HEK293 (cell line): Measurements from ENCODE around the gene DNAJC5.

Source experiments
- BCL11A ChIP-seq: fragments of 450-650 bp; formaldehyde crosslinking; IDR thresholded peaks from 2 replicates; pipeline ENCODE4 v1.5.1; 2016; ENCODE audit warnings: low read depth, missing biosample characterization, missing genetic modification characterization
- ELK4 ChIP-seq: IDR thresholded peaks from 2 replicates; pipeline ENCODE4 v1.6.1; 2011; ENCODE audit warnings: mild to moderate bottlenecking, low read depth, low read length, borderline replicate concordance
- MEIS1 ChIP-seq: sonication (generic); formaldehyde crosslinking; IDR thresholded peaks from 2 replicates; pipeline ENCODE4 v1.8.1; 2022; ENCODE audit warnings: missing genetic modification reagents, mild to moderate bottlenecking, borderline replicate concordance
- PRDM1 ChIP-seq: fragments of 450-650 bp; formaldehyde crosslinking; IDR thresholded peaks from 2 replicates; pipeline ENCODE4; 2016; ENCODE audit warnings: missing biosample characterization, missing genetic modification characterization
- SP3 ChIP-seq: fragments of 450-650 bp; formaldehyde crosslinking; IDR thresholded peaks from 2 replicates; pipeline ENCODE4 v1.5.1; 2016; ENCODE audit warnings: missing biosample characterization, missing genetic modification characterization
- SP7 ChIP-seq: fragments of 450-650 bp; formaldehyde crosslinking; IDR thresholded peaks from 2 replicates; pipeline ENCODE4 v1.5.1; 2016; ENCODE audit warnings: missing biosample characterization, missing genetic modification characterization
- ZBTB26 ChIP-seq: fragments of 450-650 bp; formaldehyde crosslinking; optimal IDR thresholded peaks from 2 replicates; pipeline ENCODE3; 2016; ENCODE audit warnings: missing biosample characterization, mild to moderate bottlenecking, missing genetic modification characterization
- ZBTB6 ChIP-seq: fragments of 450-650 bp; formaldehyde crosslinking; IDR thresholded peaks from 2 replicates; pipeline ENCODE4 v1.5.1; 2017; ENCODE audit warnings: missing biosample characterization, missing genetic modification characterization
- ZFP3 ChIP-seq: fragments of 450-650 bp; formaldehyde crosslinking; IDR thresholded peaks from 2 replicates; pipeline ENCODE4 v1.5.1; 2016; ENCODE audit warnings: low read depth, missing biosample characterization, missing genetic modification characterization
- ZFP41 ChIP-seq: fragments of 450-650 bp; formaldehyde crosslinking; IDR thresholded peaks from 2 replicates; pipeline ENCODE4 v1.5.1; 2016; ENCODE audit warnings: missing biosample characterization, missing genetic modification characterization, borderline replicate concordance
- ZIC2 ChIP-seq: fragments of 450-650 bp; formaldehyde crosslinking; IDR thresholded peaks from 2 replicates; pipeline ENCODE4 v1.5.1; 2016; ENCODE audit warnings: missing biosample characterization, missing genetic modification characterization
- ZNF112 ChIP-seq: fragments of 450-650 bp; formaldehyde crosslinking; IDR thresholded peaks from 2 replicates; pipeline ENCODE4 v1.5.0; 2017; ENCODE audit warnings: missing biosample characterization, missing genetic modification characterization
- ZNF146 ChIP-seq: fragments of 450-650 bp; formaldehyde crosslinking; IDR thresholded peaks from 2 replicates; pipeline ENCODE4 v1.5.1; 2016; ENCODE audit warnings: missing biosample characterization, missing genetic modification characterization
- ZNF157 ChIP-seq: fragments of 450-650 bp; formaldehyde crosslinking; IDR thresholded peaks from 2 replicates; pipeline ENCODE4 v1.5.1; 2016; ENCODE audit warnings: missing biosample characterization, missing genetic modification characterization
- ZNF16 ChIP-seq: fragments of 450-650 bp; formaldehyde crosslinking; IDR thresholded peaks from 2 replicates; pipeline ENCODE4 v1.5.1; 2016; ENCODE audit warnings: low read depth, missing biosample characterization, missing genetic modification characterization
- ZNF174 ChIP-seq: fragments of 450-650 bp; formaldehyde crosslinking; IDR thresholded peaks from 2 replicates; pipeline ENCODE4 v1.5.0; 2017; ENCODE audit warnings: missing biosample characterization, mild to moderate bottlenecking, missing genetic modification characterization
- ZNF214 ChIP-seq: fragments of 450-650 bp; formaldehyde crosslinking; IDR thresholded peaks from 2 replicates; pipeline ENCODE4 v1.5.1; 2017; ENCODE audit warnings: missing biosample characterization, mild to moderate bottlenecking, missing genetic modification characterization, borderline replicate concordance
- ZNF23 ChIP-seq: fragments of 450-650 bp; formaldehyde crosslinking; IDR thresholded peaks from 2 replicates; pipeline ENCODE4 v1.5.1; 2016; ENCODE audit warnings: missing biosample characterization, missing genetic modification characterization, borderline replicate concordance
- ZNF311 ChIP-seq: fragments of 450-650 bp; formaldehyde crosslinking; IDR thresholded peaks from 2 replicates; pipeline ENCODE4 v1.5.1; 2017; ENCODE audit warnings: missing biosample characterization, missing genetic modification characterization, borderline replicate concordance
- ZNF354C ChIP-seq: fragments of 450-650 bp; formaldehyde crosslinking; IDR thresholded peaks from 2 replicates; pipeline ENCODE4 v1.5.1; 2016; ENCODE audit warnings: missing biosample characterization, missing genetic modification characterization, low read depth, borderline replicate concordance
- ZNF488 ChIP-seq: fragments of 450-650 bp; formaldehyde crosslinking; IDR thresholded peaks from 2 replicates; pipeline ENCODE4 v1.5.1; 2016; ENCODE audit warnings: missing biosample characterization, missing genetic modification characterization
- ZNF514 ChIP-seq: fragments of 450-650 bp; formaldehyde crosslinking; IDR thresholded peaks from 2 replicates; pipeline ENCODE4 v1.5.1; 2016; ENCODE audit warnings: missing biosample characterization, missing genetic modification characterization
- ZNF549 ChIP-seq: fragments of 450-650 bp; IDR thresholded peaks from 2 replicates; pipeline ENCODE4 v1.5.1; 2018; ENCODE audit warnings: missing biosample characterization, missing genetic modification characterization, mild to moderate bottlenecking, inconsistent platforms, moderate library complexity
- ZNF561 ChIP-seq: fragments of 450-650 bp; IDR thresholded peaks from 2 replicates; pipeline ENCODE4 v1.5.1; 2018; ENCODE audit warnings: missing biosample characterization, missing genetic modification characterization, borderline replicate concordance
- ZNF571 ChIP-seq: fragments of 450-650 bp; formaldehyde crosslinking; IDR thresholded peaks from 2 replicates; pipeline ENCODE4 v1.5.0; 2017; ENCODE audit warnings: missing biosample characterization, missing genetic modification characterization
- ZNF580 ChIP-seq: fragments of 450-650 bp; formaldehyde crosslinking; IDR thresholded peaks from 2 replicates; pipeline ENCODE4 v1.5.1; 2016; ENCODE audit warnings: missing biosample characterization, missing genetic modification characterization
- ZNF623 ChIP-seq: fragments of 450-650 bp; formaldehyde crosslinking; IDR thresholded peaks from 2 replicates; pipeline ENCODE4 v1.5.1; 2016; ENCODE audit warnings: missing biosample characterization, missing genetic modification characterization
- ZNF624 ChIP-seq: fragments of 450-650 bp; formaldehyde crosslinking; IDR thresholded peaks from 2 replicates; pipeline ENCODE4 v1.5.1; 2017; ENCODE audit warnings: missing biosample characterization, missing genetic modification characterization
- ZNF645 ChIP-seq: fragments of 450-650 bp; formaldehyde crosslinking; IDR thresholded peaks from 2 replicates; pipeline ENCODE4; 2016; ENCODE audit warnings: missing biosample characterization, missing genetic modification characterization
- ZNF664 ChIP-seq: fragments of 450-650 bp; formaldehyde crosslinking; IDR thresholded peaks from 2 replicates; pipeline ENCODE4 v1.5.1; 2016; ENCODE audit warnings: missing biosample characterization, missing genetic modification characterization
- ZNF768 ChIP-seq: fragments of 450-650 bp; formaldehyde crosslinking; IDR thresholded peaks from 2 replicates; pipeline ENCODE4 v1.5.1; 2018; ENCODE audit warnings: missing biosample characterization, mild to moderate bottlenecking, missing genetic modification characterization
- ZNF791 ChIP-seq: fragments of 450-650 bp; formaldehyde crosslinking; IDR thresholded peaks from 2 replicates; pipeline ENCODE4 v1.5.1; 2016; ENCODE audit warnings: missing biosample characterization, missing genetic modification characterization
- ZNF792 ChIP-seq: fragments of 450-650 bp; formaldehyde crosslinking; IDR thresholded peaks from 2 replicates; pipeline ENCODE4 v1.5.1; 2016; ENCODE audit warnings: missing biosample characterization, missing genetic modification characterization
- ZSCAN4 ChIP-seq: fragments of 450-650 bp; formaldehyde crosslinking; IDR thresholded peaks from 2 replicates; pipeline ENCODE4 v1.5.1; 2017; ENCODE audit warnings: missing biosample characterization, missing genetic modification characterization

Gene DNAJC5

GRCh38 chr20:63973636-63974401 lies 78.9 kb downstream of the DNAJC5 start (continued):
- TF ChIP-seq ZSCAN4 (tag by site-specific recombination) (no peak), PRDM1 (tag by site-specific recombination) (no peak), ZNF791 (tag by site-specific recombination) (no peak), ELK4 (no peak), ZNF112 (tag by site-specific recombination) (no peak), ZNF664 (tag by site-specific recombination) (no peak), SP3 (peak; percentile 67), ZIC2 (tag by site-specific recombination) (peak; percentile 64; the same call in 1 of the 2 replicates), ZNF623 (tag by site-specific recombination) (no peak), ZNF561 (tag by site-specific recombination) (peak; percentile 92), ZNF792 (no peak), ZBTB6 (0 out of 2 replicates have a peak, but pooled peaks have one; percentile 42), ZNF16 (tag by site-specific recombination) (no peak), ZFP3 (tag by site-specific recombination) (no peak), ZNF157 (tag by site-specific recombination) (no peak), ZNF571 (tag by site-specific recombination) (no peak), ZNF354C (tag by site-specific recombination) (no peak), ZNF768 (tag by site-specific recombination) (no peak), SP7 (tag by site-specific recombination) (peak; percentile 71), MEIS1 (no peak), ZNF580 (tag by site-specific recombination) (no peak), ZNF645 (tag by site-specific recombination) (no peak), ZNF23 (tag by site-specific recombination) (no peak), ZBTB26 (tag by site-specific recombination) (peak; percentile 64), BCL11A (tag by site-specific recombination) (0 out of 2 replicates have a peak, but pooled peaks have one; percentile 14), ZFP41 (tag by site-specific recombination) (no peak), ZNF214 (tag by site-specific recombination) (no peak), ZNF514 (tag by site-specific recombination) (no peak), ZNF624 (no peak), ZNF549 (no peak), ZNF488 (tag by site-specific recombination) (no peak), ZNF311 (tag by site-specific recombination) (no peak), ZNF146 (tag by site-specific recombination) (no peak), ZNF174 (no peak)
